GM18868 (cell line): ENCODE data around the gene CLP1.
"Not testable (repeated sequence)": the region's sequence is repeated elsewhere in the genome, so short reads cannot be mapped to it uniquely, and the experiment has no call there.

Source experiments
- ATAC-seq: cut with Tn5 transposase; IDR thresholded peaks from one replicate; pipeline ENCODE4 v1.9.1; 2021; ENCODE audit warnings: mild to moderate bottlenecking, moderate library complexity; ENCODE audit not compliant: unreplicated experiment

CLP1 gene

DNA sequence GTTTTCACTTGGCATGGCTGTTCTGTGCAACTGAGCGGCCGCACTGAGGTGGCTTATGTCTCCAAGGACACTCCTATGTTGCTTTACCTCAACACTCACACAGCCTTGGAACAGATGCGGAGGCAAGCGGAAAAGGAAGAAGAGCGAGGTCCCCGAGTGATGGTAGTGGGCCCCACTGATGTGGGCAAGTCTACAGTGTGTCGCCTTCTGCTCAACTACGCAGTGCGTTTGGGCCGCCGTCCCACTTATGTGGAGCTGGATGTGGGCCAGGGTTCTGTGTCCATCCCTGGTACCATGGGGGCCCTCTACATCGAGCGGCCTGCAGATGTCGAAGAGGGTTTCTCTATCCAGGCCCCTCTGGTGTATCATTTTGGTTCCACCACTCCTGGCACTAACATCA, 2.1 kb downstream of the CLP1 start:
- no peak for ATAC-seq

DNA sequence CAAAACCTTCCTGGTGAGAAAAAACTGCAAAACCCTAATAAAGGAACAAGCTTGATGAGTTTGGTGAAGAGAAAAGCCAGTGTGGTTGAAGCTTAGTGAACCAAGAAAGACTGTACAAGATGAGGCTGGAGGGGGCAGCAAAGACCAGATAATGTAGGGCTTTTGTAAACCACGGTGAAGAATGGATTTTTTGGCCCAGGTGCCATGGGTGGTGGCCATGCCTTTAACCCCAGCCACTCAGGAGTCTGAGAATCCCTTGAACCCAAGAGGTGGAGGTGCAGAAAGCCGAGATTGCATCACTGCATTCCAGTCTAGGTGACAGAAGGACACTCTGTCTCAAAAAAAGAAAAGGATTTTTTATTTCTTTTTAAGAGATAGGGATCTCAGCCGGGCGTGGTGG, 5.3 kb downstream of the CLP1 start:
- no peak for ATAC-seq

DNA sequence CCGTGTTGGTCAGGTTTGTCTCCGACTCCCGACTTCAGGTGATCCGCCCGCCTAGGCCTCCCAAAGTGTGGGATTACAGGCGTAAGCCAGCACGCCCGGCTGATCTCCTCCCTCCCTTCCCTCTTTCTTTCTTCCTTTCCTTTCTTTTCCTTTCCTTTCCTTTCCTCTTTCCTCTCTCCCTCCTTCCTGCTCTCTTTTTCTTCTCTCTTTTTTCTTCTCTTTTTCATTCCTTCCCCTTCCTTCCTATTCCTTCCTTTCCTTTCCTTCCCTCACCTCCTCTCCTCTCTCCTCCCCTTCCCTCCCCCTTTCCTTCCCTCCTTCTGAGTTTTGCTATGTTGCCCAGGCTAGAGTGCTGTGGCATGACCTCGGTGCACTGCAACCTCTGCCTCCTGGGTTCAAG, 6.4 kb downstream of the CLP1 start:
- no peak for ATAC-seq

DNA sequence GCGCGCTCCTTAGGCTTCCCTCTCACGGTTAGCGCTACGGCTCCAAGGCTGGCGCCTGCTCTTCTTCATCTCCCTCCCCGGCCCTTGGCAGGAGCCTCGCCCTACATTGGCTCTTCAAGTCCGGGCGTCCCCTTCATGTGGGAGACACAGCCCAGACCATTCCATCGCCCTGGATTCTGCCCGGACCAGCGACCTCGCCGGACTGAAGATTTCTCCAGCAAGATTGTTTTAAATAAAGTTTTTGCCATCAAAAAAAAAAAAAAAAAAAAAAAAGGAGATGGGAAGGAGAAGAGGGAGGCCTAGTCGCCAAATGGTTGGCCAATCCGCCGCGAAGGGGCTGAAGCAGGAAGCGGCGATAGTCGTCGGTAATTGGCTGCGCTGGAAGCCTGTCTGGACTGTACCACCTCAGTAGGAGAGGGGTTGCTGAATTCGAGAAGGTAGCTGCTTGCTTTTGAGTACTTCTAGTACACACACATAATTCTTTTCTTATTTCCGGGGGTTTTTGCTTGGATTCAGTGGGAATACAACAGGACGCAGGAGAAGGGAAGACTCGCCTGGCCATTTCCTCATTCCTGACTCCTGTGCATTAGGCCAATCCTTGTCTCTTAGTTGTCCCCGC, 9.7 kb downstream of the CLP1 start:
- peak; percentile 65 for ATAC-seq

DNA sequence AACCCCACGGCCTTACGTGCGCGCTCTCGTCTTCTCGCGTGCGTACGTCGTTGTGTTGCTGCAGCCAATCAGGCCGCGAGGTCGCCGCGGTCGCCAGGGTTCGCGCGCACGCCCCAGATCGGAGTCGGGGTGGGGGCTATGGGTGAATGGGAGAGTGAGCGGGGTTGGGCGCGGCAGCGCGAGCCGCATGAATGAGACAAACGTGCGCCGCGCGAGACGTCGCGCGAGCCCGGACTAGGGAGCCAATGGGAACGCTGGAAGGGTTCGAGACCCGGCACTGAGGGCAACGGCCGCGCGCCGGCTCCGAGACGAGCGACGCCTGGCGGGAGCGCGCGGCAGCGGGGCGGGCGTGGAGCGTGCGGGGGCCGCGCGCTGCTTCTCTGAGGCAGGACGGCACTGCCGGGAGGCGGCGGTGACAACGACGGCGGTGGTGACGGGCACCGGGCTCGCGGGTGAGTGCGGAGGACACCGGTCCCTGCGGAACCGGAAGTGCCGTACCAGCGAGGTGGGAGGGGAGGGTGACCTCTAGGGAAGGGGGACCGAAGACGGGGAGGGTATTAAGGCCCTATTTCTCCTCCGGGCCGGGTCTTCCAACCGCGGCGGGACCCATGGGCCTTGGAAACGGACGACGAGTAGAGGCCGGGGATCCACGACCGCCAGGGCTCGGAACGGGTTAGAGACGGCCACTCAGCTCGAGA, 10.3 kb downstream of the CLP1 start, which contains the start of gene ZDHHC5:
Gene ZDHHC5, plus strand, starts transcription at position 379 of the 698 bp plus-strand sequence. CDS start 4,977 bp downstream, outside the sequence.
- peak; percentile 86 for ATAC-seq

DNA sequence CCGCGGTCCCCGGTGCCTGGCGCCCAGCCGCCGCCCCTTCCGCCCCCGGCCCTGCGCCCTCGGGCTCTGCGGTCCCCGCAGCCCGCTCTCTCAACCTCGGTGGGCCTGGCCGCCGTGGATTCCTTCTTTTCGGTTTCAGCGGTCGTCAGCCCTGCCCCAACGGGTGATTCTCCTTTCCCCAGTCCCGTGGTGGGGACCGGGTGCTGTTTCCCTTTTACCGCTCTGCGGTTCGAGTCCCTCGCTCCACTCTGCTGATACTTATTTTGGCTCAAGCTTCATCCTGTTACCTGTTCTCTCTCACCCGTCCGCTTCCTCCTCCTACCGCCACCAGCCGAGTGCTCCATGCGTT, 10.8 kb downstream of the CLP1 start:
- peak; percentile 2 for ATAC-seq

DNA sequence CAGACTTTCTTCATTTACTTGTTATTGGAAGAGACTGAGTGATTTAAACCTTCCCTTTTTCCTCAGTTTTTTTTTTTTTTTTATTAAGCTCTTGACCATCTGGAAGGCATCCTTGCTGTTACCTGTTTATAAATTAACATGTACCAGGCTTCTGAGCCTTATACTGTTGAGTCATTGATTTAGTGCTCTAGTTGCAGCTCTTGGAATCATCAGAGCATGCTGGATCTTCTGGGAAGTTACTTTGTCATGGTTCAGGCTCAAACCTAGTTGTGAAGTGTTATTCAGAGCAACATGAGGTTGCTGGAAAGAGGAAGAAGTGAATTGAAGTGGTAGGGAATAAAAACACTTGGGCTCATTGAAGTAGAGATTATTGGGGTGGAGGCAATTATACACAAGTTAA, 16.7 kb downstream of the CLP1 start:
- no peak for ATAC-seq

DNA sequence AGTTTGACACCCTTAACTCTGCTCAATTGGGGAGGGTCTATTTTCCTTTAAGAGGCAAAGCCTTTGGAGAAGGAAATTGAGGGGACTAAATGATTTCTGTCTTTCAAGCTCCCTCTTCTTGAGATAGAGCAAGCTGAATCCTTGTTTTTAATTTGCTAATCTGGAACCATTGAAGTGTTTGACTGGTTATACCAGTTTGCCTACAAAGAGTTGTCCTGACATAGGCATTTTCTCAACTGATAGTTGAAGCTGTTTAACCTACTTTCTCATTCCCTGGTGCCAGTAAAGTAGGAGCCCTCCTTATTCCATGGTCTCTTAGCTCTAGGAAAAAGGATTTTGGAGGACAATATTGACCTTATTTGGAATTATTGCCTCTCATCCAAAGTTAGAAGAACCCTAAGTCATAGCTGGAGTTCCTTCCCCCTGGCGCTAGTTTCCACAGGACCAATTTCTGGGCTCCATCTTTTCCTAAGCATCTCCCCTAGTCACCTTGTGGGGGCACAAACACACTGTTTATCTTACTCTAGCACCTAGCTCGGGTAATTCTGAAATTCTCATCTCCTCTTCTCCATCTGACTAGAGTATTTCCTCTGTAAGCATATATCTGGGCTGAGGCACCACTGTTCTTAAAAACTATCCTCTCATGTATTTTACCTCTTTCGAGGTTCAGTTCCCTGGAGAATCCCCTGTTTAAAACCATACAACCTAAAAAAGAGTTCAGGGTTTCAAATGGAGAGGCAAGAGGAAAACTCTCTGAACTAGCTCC, 17.8 kb downstream of the CLP1 start:
- ATAC-seq: no peak

DNA sequence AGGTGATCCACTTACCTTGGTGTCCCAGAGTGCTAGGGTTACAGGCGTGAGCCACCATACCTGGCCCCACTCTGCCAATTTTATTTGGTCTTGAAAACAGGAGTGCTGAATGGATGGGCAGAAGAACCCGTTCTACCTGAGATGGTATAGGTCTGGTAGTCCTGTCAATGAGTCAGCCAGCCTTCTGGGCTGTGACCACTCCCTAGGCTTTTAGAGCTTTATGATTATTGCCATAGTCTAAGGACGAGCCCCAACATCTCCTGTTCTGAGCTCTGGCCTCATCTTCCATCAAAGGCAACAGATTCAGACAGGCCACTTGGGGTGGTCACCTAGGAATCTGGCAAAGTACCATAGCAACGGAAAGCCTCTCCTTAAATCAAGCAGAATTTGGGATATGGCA, 21.8 kb downstream of the CLP1 start:
- no peak for ATAC-seq

DNA sequence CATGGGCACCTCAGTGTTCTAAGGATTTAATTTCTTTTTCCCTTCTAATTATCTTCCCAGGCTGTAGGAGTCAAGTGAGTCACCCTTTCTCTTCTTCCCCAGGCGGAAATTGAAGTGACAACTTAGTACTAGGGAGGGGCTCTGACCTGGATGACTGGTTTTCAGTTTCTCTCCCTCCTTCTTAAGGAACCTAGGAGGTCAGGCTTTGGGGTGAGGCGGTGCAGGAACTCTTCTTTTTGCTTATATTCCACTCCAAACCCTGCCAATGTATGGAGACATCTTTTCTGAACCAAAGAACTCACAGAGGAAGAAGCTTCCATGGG, 23.0 kb downstream of the CLP1 start:
- no peak for ATAC-seq

DNA sequence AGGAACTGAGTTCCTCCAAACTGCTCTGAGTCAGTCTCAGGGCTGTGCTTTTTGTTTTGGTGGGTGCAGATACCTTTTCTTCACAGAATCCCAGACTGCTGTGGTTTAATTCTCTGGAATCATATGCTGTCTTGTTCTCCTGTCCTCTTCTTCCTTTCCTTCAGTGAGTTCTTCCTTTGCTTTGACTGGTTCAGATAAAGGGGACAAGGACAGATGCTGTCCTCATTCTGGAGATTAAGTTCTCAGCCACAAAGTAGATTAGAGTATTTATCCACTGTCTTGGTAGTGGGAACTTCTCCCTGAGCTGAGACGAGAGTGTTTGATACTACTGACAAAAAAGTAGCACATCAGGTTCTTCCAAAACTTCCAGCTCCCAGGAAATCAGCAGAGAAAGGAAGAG, 23.6 kb downstream of the CLP1 start:
- ATAC-seq: no peak

DNA sequence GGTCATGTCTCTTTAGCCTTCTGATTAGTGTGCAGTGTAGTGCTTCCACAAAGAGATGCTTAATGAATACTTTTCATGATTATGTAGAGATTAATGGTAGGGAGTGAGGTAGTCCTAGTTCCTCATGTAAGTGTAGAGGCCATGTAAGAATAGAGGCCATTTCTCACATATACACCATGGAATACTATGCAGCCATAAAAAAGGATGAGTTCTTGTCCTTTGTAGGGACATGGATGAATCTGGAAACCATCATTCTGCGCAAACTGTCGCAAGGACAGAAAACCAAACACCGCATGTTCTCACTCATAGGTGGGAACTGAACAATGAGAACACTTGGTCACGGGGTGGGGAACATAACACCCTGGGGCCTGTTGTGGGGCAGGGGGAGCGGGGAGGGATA, 32.9 kb downstream of the CLP1 start:
- not testable (repeated sequence) for ATAC-seq

DNA sequence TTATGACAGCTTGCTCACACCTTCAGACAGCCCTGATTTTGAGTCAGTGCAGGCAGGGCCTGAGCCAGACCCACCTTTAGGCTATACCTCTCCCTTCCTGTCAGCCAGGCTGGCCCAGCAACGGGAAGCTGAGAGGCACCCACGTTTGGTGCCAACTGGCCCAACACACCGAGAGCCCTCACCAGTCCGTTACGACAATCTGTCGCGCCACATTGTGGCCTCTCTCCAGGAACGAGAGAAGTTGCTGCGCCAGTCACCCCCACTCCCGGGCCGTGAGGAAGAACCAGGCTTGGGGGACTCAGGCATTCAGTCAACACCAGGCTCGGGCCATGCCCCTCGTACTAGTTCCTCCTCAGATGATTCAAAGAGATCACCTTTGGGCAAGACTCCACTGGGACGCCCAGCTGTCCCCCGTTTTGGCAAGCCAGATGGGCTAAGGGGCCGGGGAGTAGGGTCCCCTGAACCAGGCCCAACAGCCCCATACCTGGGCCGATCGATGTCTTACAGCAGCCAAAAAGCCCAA, 41.3 kb downstream of the CLP1 start:
- no peak for ATAC-seq

DNA sequence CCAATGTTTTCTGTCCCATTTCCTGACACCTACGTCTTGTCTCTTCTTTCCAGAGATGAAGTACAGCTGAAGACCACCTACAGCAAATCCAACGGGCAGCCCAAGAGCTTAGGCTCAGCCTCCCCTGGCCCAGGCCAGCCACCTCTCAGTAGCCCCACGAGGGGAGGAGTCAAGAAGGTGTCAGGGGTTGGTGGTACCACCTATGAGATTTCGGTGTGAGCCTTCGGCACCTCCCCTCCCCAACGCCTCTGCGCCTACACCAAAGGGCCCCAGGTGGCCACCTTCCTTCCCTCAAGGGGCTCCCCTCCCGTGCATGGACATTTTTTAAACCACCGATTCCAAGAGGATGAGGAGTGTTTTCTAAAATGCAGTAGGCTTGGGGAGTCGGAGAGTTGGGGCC, 42.3 kb downstream of the CLP1 start:
- no peak for ATAC-seq

DNA sequence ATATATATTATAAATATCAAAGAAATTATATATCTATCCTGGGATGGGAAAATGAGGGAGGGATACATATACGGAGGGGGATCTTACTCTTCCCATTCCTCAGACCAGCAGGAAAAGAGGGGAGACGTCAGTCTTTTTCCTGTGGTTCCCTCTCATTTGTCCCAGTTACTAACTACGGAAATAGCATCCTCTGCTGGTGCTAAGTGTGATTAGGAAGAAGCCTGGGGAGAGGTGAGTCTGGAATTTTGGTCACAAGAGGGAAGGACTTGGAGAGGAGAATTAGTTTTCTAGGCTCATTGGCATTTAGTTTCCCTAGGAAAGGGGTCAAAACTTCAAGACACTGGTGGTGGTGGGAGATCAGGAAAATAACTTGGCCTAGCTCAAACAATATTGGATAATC, 42.9 kb downstream of the CLP1 start:
- ATAC-seq: no peak

DNA sequence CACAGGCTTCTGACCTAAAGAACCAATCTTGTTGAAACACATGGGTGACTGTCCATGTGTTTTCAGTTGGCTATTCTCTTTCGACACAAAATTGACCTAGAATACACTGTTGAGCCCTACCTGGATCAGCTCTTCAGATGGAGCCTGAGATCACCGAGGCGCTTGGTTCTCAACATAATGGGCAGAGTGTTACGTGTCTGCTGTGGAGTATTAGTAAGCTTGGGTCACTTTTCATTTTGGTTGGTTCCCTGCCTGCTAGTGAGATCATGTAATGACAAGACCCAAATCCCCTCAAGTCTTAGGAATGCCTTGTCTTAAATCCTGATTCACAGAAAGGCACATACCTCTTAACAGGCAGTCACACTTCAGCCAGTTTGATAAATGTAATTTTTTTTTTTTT, 45.8 kb downstream of the CLP1 start:
- ATAC-seq: no peak

DNA sequence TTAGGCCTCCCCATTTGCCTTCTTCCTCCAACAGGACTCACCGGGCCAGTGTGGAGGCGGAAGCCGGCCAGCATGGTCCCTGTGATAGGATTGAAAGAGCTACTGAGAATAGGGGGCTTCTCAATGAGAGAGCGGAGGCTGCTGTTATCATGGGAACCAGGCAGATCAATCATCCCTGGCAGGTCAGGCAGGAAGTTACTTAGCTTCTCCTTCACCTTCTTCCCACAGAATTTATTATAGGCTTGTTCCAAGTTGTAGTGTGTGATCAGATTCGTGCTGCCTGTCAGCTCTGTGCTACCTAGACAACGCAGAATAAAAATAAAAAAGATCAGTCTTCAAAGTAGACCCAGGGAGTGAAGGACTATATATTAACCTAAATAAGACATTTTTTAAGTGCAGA, 47.4 kb downstream of the CLP1 start:
- no peak for ATAC-seq

DNA sequence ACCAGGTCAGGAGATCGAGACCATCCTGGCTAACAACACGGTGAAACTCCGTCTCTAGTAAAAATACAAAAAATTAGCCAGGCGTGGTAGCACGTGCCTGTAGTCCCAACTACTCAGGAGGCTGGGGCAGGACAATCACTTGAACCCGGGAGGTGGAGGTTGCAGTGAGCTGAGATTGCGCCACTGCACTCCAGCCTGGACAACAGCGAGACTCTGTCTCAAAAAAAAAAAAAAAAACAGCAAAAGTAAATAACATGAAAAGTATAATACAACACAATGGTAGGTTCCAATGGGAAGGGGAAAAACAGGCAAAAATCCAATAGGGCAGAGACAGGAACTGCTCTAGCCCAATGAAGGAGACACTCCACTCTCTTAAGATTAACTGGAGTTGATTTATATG, 47.9 kb downstream of the CLP1 start:
- not testable (repeated sequence) for ATAC-seq

DNA sequence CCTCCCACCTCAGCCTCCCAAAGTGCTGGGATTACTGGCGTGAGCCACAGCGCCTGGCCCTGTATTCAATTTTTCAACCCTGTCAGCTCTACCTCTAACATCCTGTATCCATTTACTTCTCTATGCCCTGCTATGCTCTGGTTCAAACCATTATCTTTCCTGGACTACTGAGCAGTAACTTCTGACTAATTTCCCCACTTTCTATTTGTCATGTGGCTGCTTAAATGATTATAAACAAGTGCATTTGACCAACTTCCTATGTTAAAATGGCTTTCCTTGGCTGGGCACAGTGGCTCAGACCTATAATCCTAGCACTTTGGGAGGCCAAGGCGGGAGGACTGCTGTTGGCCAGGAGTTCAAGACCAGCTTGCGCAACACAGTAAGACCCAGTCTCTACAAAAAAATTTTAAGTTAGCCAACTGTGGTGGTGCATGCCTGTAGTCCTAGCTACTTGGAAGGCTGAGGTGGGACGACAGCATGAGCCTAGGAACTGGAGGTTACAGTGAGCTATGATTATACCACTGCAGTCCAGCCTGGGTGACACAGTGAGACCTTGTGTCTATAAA, 52.3 kb downstream of the CLP1 start:
- no peak for ATAC-seq
